HepG2 (cell line): ENCODE measurements around the gene RSBN1. TPM values are rescaled to one million over a fixed set of nuclear protein-coding genes. Genes with fewer than 3 reads are reported as not detected.

Experiments used
- AHR ChIP-seq: IDR thresholded peaks from 2 replicates; pipeline ENCODE4 v1.6.1; 2018; ENCODE audit warnings: missing genetic modification reagents, missing compliant biosample characterization
- ASH2L ChIP-seq: fragments of 300-600, 200-600 bp; sonication (generic); IDR thresholded peaks from 2 replicates; pipeline ENCODE4 v1.7.0; 2017; ENCODE audit warnings: low read depth, mild to moderate bottlenecking, moderate library complexity, mixed read lengths, low read length; ENCODE audit not compliant: insufficient read length
- ELF1 ChIP-seq: sonication (generic); formaldehyde crosslinking; IDR thresholded peaks from 2 replicates; pipeline ENCODE4 v1.4.0; 2020; ENCODE audit warnings: missing genetic modification reagents
- ERF ChIP-seq: IDR thresholded peaks from 2 replicates; pipeline ENCODE4 v1.6.1; 2018; ENCODE audit warnings: missing biosample characterization, missing genetic modification reagents
- ESRRA ChIP-seq: sonication (generic); formaldehyde crosslinking; IDR thresholded peaks from 2 replicates; pipeline ENCODE4 v1.5.1; 2020; ENCODE audit warnings: mild to moderate bottlenecking, low read depth, missing genetic modification reagents
- HDAC1 ChIP-seq: sonication (generic); formaldehyde crosslinking; IDR thresholded peaks from 2 replicates; pipeline ENCODE4 v1.5.1; 2020; ENCODE audit warnings: mild to moderate bottlenecking, missing genetic modification reagents
- MTF1 ChIP-seq: sonication (generic); formaldehyde crosslinking; IDR thresholded peaks from 2 replicates; pipeline ENCODE4 v1.5.0; 2020; ENCODE audit warnings: missing genetic modification reagents
- NR2F1 ChIP-seq, 2 experiments: fragments of 450-650 bp in 1 of 2; formaldehyde crosslinking in 1 of 2; IDR thresholded peaks; 2 replicates each; pipeline versions ENCODE4 v1.5.0 to v1.6.1; 2016 to 2020; ENCODE audit warnings: mild to moderate bottlenecking in 1 of 2, missing compliant biosample characterization in 1 of 2, missing genetic modification reagents in 1 of 2, moderate library complexity in 1 of 2
- PCBP2 ChIP-seq: fragments of 200-400 bp; formaldehyde crosslinking; optimal IDR thresholded peaks from 2 replicates; pipeline ENCODE3; 2018; ENCODE audit warnings: low read length, low read depth; ENCODE audit not compliant: poor library complexity, severe bottlenecking
- PHF8 ChIP-seq: sonication (generic); formaldehyde crosslinking; IDR thresholded peaks from 2 replicates; pipeline ENCODE4 v1.5.0; 2020; ENCODE audit warnings: missing genetic modification reagents
- SALL1 ChIP-seq: sonication (generic); formaldehyde crosslinking; IDR thresholded peaks from 2 replicates; pipeline ENCODE4 v1.8.0; 2022; ENCODE audit warnings: mild to moderate bottlenecking, missing genetic modification reagents
- ZNF124 ChIP-seq: sonication (generic); formaldehyde crosslinking; IDR thresholded peaks from 2 replicates; pipeline ENCODE4 v1.4.0; 2020; ENCODE audit warnings: missing genetic modification reagents
- ZNF160 ChIP-seq: sonication (generic); formaldehyde crosslinking; IDR thresholded peaks from 2 replicates; pipeline ENCODE4 v1.8.0; 2022; ENCODE audit warnings: mild to moderate bottlenecking, inconsistent platforms, missing genetic modification reagents
- ZNF260 ChIP-seq: sonication (generic); formaldehyde crosslinking; IDR thresholded peaks from 2 replicates; pipeline ENCODE4 v1.4.0; 2020; ENCODE audit warnings: missing genetic modification reagents, low read depth, mild to moderate bottlenecking, borderline replicate concordance
- ZNF263 ChIP-seq: sonication (generic); formaldehyde crosslinking; IDR thresholded peaks from 2 replicates; pipeline ENCODE4 v1.4.0; 2020; ENCODE audit warnings: missing genetic modification reagents
- ZNF296 ChIP-seq: sonication (generic); formaldehyde crosslinking; conservative IDR thresholded peaks from 2 replicates; pipeline ENCODE4 v1.5.0; 2020; ENCODE audit warnings: mild to moderate bottlenecking, missing genetic modification reagents
- ZNF607 ChIP-seq: sonication (generic); formaldehyde crosslinking; IDR thresholded peaks from 2 replicates; pipeline ENCODE4 v1.5.1; 2020; ENCODE audit warnings: missing genetic modification reagents, mild to moderate bottlenecking, borderline replicate concordance
- ZNF691 ChIP-seq: sonication (generic); formaldehyde crosslinking; IDR thresholded peaks from 2 replicates; pipeline ENCODE4 v1.4.0; 2020; ENCODE audit warnings: missing genetic modification reagents, low read depth, mild to moderate bottlenecking, borderline replicate concordance
- polyA plus RNA-seq, 8 experiments: library from polyadenylated mRNA; depleted of rRNA in 3 of 8; stranded (reverse) in 7 of 8; unstranded in 1 of 8; fragments of >200 nt; fragmentation: Illumina TruSeq in 4 of 8; extraction: Trizol in 4 of 8; gene quantifications; 2 replicates each; pipeline versions ENCODE4 v1.2.1 to v1.2.3, GENCODE V29; 2011 to 2016; ENCODE audit warnings: low read depth in 4 of 8, missing spikeins in 1 of 8, mixed read lengths in 1 of 8; ENCODE audit not compliant: insufficient read depth in 1 of 8
- total RNA-seq, 5 experiments: library from RNA; depleted of rRNA; stranded (reverse); fragments of >200 nt; fragmentation: Illumina TruSeq; extraction: Trizol; gene quantifications; 2 replicates each; pipeline ENCODE4 v1.2.3, GENCODE V29; 2016; ENCODE audit warnings: low read depth in 1 of 5
- TF ChIP-seq, protein P1 (sequence below): sonication (generic); formaldehyde crosslinking; IDR thresholded peaks from 2 replicates; pipeline ENCODE4 v1.5.0; 2020; ENCODE audit warnings: missing genetic modification reagents, mild to moderate bottlenecking, borderline replicate concordance
- TF ChIP-seq, protein P2 (sequence below): IDR thresholded peaks from 2 replicates; pipeline ENCODE4 v1.6.1; 2016; ENCODE audit warnings: low read depth
- TF ChIP-seq, protein P3 (sequence below): sonication (generic); formaldehyde crosslinking; IDR thresholded peaks from 2 replicates; pipeline ENCODE4 v1.5.0; 2020; ENCODE audit warnings: mild to moderate bottlenecking, missing genetic modification reagents

RSBN1 gene
- total and polyA plus RNA-seq, 2 of the 13 experiments (the other 11 are each of a cell fraction or from before 2014, with no cell fraction given): 8.3 to 10.4 TPM

- TF ChIP-seq NR2F1 (CRISPR knock-in tag; IDR thresholded peaks at IDR 0.05) (no peak), ZNF124 (CRISPR knock-in tag) (0 out of 2 replicates have a peak, but pooled peaks have one; percentile 41), PCBP2 (no peak), ZNF296 (CRISPR knock-in tag) (no peak), ZNF260 (CRISPR knock-in tag) (no peak), MTF1 (no peak), SALL1 (CRISPR knock-in tag) (peak; percentile 79), ELF1 (peak; percentile 98), HDAC1 (no peak; the same call in none of the 2 replicates), ESRRA (CRISPR knock-in tag) (0 out of 2 replicates have a peak, but pooled peaks have one; percentile 5), ZNF691 (CRISPR knock-in tag) (no peak), ASH2L (peak; percentile 94), ERF (CRISPR knock-in tag) (peak; percentile 58), PHF8 (peak; percentile 78), ZNF263 (CRISPR knock-in tag) (no peak; the same call in 1 of the 2 replicates), ZNF160 (0 out of 2 replicates have a peak, but pooled peaks have one; percentile 11), ZNF607 (CRISPR knock-in tag) (peak; percentile 50; the same call in 1 of the 2 replicates), AHR (no peak)
- TF ChIP-seq, protein P1, sequence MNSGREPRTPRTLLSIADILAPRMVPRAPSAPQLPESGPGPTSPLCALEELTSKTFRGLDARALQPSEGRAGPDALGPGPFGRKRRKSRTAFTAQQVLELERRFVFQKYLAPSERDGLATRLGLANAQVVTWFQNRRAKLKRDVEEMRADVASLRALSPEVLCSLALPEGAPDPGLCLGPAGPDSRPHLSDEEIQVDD (CRISPR knock-in tag): no peak
- TF ChIP-seq, protein P2, sequence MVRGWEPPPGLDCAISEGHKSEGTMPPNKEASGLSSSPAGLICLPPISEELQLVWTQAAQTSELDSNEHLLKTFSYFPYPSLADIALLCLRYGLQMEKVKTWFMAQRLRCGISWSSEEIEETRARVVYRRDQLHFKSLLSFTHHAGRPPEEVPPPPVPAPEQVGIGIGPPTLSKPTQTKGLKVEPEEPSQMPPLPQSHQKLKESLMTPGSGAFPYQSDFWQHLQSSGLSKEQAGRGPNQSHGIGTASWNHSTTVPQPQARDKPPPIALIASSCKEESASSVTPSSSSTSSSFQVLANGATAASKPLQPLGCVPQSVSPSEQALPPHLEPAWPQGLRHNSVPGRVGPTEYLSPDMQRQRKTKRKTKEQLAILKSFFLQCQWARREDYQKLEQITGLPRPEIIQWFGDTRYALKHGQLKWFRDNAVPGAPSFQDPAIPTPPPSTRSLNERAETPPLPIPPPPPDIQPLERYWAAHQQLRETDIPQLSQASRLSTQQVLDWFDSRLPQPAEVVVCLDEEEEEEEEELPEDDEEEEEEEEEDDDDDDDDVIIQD: peak; percentile 60; the same call in 1 of the 2 replicates
- TF ChIP-seq, protein P3, sequence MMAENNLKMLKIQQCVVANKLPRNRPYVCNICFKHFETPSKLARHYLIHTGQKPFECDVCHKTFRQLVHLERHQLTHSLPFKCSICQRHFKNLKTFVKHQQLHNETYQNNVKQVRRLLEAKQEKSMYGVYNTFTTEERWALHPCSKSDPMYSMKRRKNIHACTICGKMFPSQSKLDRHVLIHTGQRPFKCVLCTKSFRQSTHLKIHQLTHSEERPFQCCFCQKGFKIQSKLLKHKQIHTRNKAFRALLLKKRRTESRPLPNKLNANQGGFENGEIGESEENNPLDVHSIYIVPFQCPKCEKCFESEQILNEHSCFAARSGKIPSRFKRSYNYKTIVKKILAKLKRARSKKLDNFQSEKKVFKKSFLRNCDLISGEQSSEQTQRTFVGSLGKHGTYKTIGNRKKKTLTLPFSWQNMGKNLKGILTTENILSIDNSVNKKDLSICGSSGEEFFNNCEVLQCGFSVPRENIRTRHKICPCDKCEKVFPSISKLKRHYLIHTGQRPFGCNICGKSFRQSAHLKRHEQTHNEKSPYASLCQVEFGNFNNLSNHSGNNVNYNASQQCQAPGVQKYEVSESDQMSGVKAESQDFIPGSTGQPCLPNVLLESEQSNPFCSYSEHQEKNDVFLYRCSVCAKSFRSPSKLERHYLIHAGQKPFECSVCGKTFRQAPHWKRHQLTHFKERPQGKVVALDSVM (CRISPR knock-in tag): peak; percentile 11; the same call in 1 of the 2 replicates
Measured at GRCh38 chr1:113811888-113812660, at the start of gene RSBN1 (continued).
